OCI-LY3 (cell line): Measurements from ENCODE around the gene C1orf116.

Experiments
- EZH2phosphoT487 ChIP-seq: fragments of 200-600 bp; shearing (Covaris generic); IDR thresholded peaks from 2 replicates; pipeline ENCODE4 v1.6.1; 2018; ENCODE audit warnings: antibody characterized with exemption, mixed run types, low read depth
- TF ChIP-seq, protein P1 (sequence below): fragments of 200-600, 300-600 bp; sonication (generic); IDR thresholded peaks from 2 replicates; pipeline ENCODE4 v1.5.1; 2014; ENCODE audit warnings: antibody characterized with exemption, low read length, low read depth

DNA sequence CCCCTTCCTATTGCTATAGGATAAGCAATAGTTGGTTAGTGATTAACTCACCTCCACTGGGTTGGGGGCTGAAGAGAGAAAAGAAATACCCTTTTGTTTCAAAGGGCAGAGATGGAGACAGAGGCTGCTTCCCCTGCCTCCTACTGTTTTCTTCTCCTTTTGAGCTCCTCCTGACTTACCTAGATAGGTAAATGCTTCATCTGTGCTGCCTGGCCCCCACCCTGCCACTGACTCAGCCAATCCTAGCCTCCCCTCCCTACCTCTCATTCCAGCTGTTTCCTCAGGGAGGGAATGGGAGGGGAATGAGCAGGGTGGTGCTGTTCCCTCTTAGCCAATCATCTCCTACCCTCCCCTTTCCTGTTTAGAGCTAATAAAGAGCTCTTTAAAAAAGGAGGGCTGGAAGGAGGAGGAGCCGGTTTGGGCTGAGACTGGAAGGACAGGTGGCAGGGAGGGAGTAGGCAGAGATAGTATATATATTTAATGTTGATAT is at the start of gene C1orf116:
- TF ChIP-seq, protein P1, sequence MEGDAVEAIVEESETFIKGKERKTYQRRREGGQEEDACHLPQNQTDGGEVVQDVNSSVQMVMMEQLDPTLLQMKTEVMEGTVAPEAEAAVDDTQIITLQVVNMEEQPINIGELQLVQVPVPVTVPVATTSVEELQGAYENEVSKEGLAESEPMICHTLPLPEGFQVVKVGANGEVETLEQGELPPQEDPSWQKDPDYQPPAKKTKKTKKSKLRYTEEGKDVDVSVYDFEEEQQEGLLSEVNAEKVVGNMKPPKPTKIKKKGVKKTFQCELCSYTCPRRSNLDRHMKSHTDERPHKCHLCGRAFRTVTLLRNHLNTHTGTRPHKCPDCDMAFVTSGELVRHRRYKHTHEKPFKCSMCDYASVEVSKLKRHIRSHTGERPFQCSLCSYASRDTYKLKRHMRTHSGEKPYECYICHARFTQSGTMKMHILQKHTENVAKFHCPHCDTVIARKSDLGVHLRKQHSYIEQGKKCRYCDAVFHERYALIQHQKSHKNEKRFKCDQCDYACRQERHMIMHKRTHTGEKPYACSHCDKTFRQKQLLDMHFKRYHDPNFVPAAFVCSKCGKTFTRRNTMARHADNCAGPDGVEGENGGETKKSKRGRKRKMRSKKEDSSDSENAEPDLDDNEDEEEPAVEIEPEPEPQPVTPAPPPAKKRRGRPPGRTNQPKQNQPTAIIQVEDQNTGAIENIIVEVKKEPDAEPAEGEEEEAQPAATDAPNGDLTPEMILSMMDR, result no peak
- no peak for TF ChIP-seq EZH2phosphoT487
